Parathyroid adenoma (tissue), 2 donors: Measurements from ENCODE around the gene POLN.

Experiments
- H2AFZ ChIP-seq: fragments of 300-600 bp; sonication (generic); one replicate; pipeline ENCODE4 v1.7.0; 2017; ENCODE audit warnings: antibody characterized with exemption, mild to moderate bottlenecking
- H3K27ac ChIP-seq: fragments of 300-600 bp; sonication (generic); one replicate; pipeline ENCODE4 v1.7.0; 2017
- H3K27me3 ChIP-seq: fragments of 300-600 bp; sonication (generic); one replicate; pipeline ENCODE4 v1.7.0; 2017; ENCODE audit warnings: low read length; ENCODE audit not compliant: control insufficient read depth, insufficient read depth
- H3K36me3 ChIP-seq: fragments of 300-600 bp; sonication (generic); one replicate; pipeline ENCODE4 v1.7.0; 2017; ENCODE audit warnings: low read length; ENCODE audit not compliant: control insufficient read depth, insufficient read depth
- H3K4me1 ChIP-seq: fragments of 300-600 bp; sonication (generic); one replicate; pipeline ENCODE4 v1.7.0; 2017; ENCODE audit warnings: control low read depth
- H3K4me2 ChIP-seq: fragments of 300-600 bp; sonication (generic); one replicate; pipeline ENCODE4 v1.7.0; 2017; ENCODE audit warnings: low read length
- H3K4me3 ChIP-seq: fragments of 300-600 bp; sonication (generic); one replicate; pipeline ENCODE4 v1.7.0; 2017; ENCODE audit warnings: low read depth, low read length
- H3K79me2 ChIP-seq: fragments of 300-600 bp; sonication (generic); one replicate; pipeline ENCODE4 v1.7.0; 2017; ENCODE audit warnings: control low read depth
- H3K9ac ChIP-seq: fragments of 300-600 bp; sonication (generic); one replicate; pipeline ENCODE4 v1.7.0; 2017; ENCODE audit warnings: mild to moderate bottlenecking
- H3K9me3 ChIP-seq: fragments of 300-600 bp; sonication (generic); one replicate; pipeline ENCODE4 v1.7.0; 2017; ENCODE audit warnings: low read length; ENCODE audit not compliant: control insufficient read depth
- CTCF ChIP-seq: fragments of 300-600 bp; sonication (generic); IDR thresholded peaks from one replicate; pipeline ENCODE4 v1.7.0; 2017; ENCODE audit warnings: antibody characterized with exemption, mild to moderate bottlenecking
- donor health status: primary hyperparathyroidism.

Gene POLN

DNA sequence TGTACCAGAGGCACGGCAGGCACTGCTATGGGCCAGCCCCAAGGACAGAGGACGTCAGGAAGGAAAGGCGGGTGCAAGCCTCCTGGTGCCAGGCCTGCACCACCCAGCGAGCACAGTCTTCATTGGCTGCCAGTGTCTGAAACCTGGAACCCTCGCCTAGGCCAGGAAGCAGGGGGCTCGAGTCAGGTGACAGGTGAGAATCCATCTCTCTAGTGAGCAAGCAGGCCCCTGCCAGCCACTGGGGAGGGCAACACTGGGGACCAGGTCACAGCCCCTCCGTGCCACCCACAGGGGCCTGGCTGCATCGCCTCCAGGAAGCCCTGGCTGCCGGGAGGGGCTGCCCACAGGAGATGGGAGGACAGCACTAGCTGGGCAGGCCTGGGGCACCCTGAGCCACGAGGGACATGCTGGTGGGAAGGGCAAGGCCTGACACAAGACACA, 6.9 kb upstream of the POLN start:
- no peak for TF ChIP-seq CTCF
- H3K9ac ChIP-seq: no peak overlapping the region
- no peaks in the 10 kb centered on the region for H3K36me3 ChIP-seq
- H3K9me3 ChIP-seq: no peaks in the 10 kb centered on the region
- no peak overlapping the region for H3K27ac ChIP-seq
- H2AFZ ChIP-seq: no peak overlapping the region
- no peaks in the 10 kb centered on the region for H3K4me1 ChIP-seq
- no peaks in the 10 kb centered on the region for H3K27me3 ChIP-seq
- H3K4me3 ChIP-seq: no peak overlapping the region
- no peaks in the 10 kb centered on the region for H3K79me2 ChIP-seq
- no peak overlapping the region for H3K4me2 ChIP-seq

GRCh38 chr4:2248044-2248780, 6.3 kb upstream of the POLN start:
- no peak overlapping the region for H3K27ac ChIP-seq
- H3K36me3 ChIP-seq: no peaks in the 10 kb centered on the region
- no peaks in the 10 kb centered on the region for H3K4me1 ChIP-seq

DNA sequence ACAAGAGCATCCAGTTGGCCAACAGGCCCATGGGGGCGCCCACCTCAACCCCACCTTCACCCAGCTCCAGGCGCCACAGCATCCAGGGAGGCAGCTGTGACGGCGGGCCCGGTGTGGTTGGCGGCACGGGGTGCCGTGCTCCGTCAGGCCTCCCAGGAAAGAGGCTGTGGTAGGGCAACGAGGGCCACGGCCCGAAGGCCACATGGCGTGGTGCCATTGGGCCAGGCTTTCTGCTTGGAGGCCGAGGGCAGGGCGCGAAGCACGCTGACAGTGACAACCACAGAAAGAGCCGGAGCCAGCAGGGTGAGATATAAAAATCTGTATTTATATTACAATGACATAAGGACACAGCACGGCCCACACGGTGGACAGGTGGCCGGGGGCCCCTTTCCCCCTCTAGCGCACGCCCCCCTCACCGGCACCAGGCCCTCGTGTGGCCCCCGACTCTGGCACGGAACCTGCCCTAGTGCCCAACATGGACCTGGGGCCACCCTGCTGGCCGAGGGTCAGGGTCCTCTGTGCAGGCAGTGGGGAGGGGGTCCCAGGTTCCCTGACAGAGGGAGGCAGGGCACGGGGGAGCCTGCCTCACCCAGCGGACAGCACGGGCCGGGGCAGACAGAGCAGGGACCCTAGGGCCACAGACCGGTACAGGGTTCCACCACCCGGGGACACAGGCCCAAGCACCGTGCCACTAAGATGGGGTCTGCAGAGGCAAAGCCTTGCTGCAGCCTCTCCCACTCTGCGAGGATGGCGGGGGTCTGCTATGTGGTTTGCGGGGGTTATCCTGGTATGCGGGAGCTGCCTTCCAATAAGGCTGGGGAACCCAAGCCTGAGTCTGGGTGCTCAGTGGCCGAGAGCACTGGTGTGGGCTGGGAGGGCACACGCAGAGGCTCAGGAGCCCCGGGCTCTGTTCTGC, 5.5 kb upstream of the POLN start:
- Histone ChIP-seq H3K4me1 (no peaks in the 10 kb centered on the region), H2AFZ (no peak overlapping the region), H3K9me3 (no peaks in the 10 kb centered on the region), H3K79me2 (no peaks in the 10 kb centered on the region), H3K27me3 (no peaks in the 10 kb centered on the region), H3K27ac (no peak overlapping the region), H3K4me3 (no peak overlapping the region), H3K36me3 (no peaks in the 10 kb centered on the region), H3K9ac (no peak overlapping the region), H3K4me2 (no peak overlapping the region)
- TF ChIP-seq CTCF: no peak

More at GRCh38 chr4:2248044-2248780, 6.3 kb upstream of the POLN start:
- no peak for TF ChIP-seq CTCF
- Histone ChIP-seq H3K4me3 (no peak overlapping the region), H3K9me3 (no peaks in the 10 kb centered on the region), H2AFZ (no peak overlapping the region), H3K27me3 (no peaks in the 10 kb centered on the region), H3K79me2 (no peaks in the 10 kb centered on the region), H3K4me2 (no peak overlapping the region), H3K9ac (no peak overlapping the region)

- Histone ChIP-seq H3K9ac (no peak overlapping the region), H3K79me2 (no peaks in the 10 kb centered on the region), H2AFZ (no peak overlapping the region), H3K4me1 (no peaks in the 10 kb centered on the region), H3K9me3 (no peaks in the 10 kb centered on the region), H3K27ac (no peak overlapping the region), H3K27me3 (no peaks in the 10 kb centered on the region), H3K36me3 (no peaks in the 10 kb centered on the region), H3K4me3 (no peak overlapping the region), H3K4me2 (no peak overlapping the region)
- no peak for TF ChIP-seq CTCF
Observed at GRCh38 chr4:2246384-2247127, 4.6 kb upstream of the POLN start.
